ENCODE results near the gene SMYD3.

The SMYD3 gene

GRCh38 chr1:246275036-246275435 is 232.0 kb downstream of the SMYD3 start:
- peaks cover 0 to 6% (median 5%) of the 10 kb centered on the region in 4 experiments for H3K4me1 ChIP-seq (ENCODE audit: control extremely low read depth in 1 of 4, control insufficient read depth in 4 of 4, insufficient read depth in 4 of 4, low read length in 3 of 4)
- DNase-seq, result no peak
- whole genome bisulfite sequencing (ENCODE audit: insufficient coverage), result no CpG with 5 or more reads among the region's 3 CpGs
- H3K36me3 ChIP-seq (ENCODE audit: control insufficient read depth in 4 of 4, insufficient read depth in 4 of 4, low read length in 3 of 4), result peaks cover 0 to 2% (median 0%) of the 10 kb centered on the region in 4 experiments
- H3K9me3 ChIP-seq (ENCODE audit: control extremely low read depth in 1 of 5, control insufficient read depth in 4 of 5, insufficient read depth in 2 of 5, low read depth in 1 of 5, low read length in 4 of 5), result no peaks in the 10 kb centered on the region
- ChIA-PET POLR2A (no interaction called here), CTCF (no interaction called here)
- no peak overlapping the region for H3K27ac ChIP-seq (ENCODE audit: insufficient read depth in 1 of 2, low read depth in 1 of 2, low read length in 2 of 2, poor library complexity in 1 of 2, severe bottlenecking in 2 of 2)
- H3K27me3 ChIP-seq (replicated peaks in 2 of 5; ENCODE audit: control insufficient read depth in 4 of 5, insufficient read depth in 5 of 5, low read length in 4 of 5), result no peaks in the 10 kb centered on the region
- no peak overlapping the region for H3K4me3 ChIP-seq (ENCODE audit: control insufficient read depth in 1 of 7, extremely low read depth in 1 of 7, insufficient read depth in 4 of 7, low read depth in 2 of 7, low read length in 6 of 7)

DNA sequence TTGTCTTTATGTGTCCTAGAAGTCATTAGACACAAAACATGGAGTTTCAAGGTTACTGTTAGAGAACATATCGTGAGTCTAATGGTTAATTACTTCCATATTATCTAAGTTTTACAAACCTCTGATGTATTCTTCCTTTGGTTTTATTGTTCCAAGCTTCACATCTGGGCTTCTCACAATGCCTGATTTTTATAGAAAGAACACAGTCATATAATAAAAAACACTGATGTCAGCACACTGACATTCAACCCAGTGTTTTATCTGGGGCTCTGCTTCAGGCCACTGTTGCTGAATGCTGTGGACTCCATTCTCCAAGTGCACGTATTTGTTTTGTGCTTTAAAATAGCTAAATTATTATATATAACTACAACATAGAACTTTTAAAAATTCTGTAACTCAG is 232.9 kb downstream of the SMYD3 start:
- no peak overlapping the region for H3K27ac ChIP-seq (ENCODE audit: insufficient read depth in 1 of 2, low read depth in 1 of 2, low read length in 2 of 2, poor library complexity in 1 of 2, severe bottlenecking in 2 of 2)
- H3K36me3 ChIP-seq (ENCODE audit: control insufficient read depth in 4 of 4, insufficient read depth in 4 of 4, low read length in 3 of 4), result peaks cover 0 to 2% (median 0%) of the 10 kb centered on the region in 4 experiments
- POLR2A ChIA-PET, result no interaction called here
- no peaks in the 10 kb centered on the region for H3K4me1 ChIP-seq (ENCODE audit: control extremely low read depth in 1 of 4, control insufficient read depth in 4 of 4, insufficient read depth in 4 of 4, low read length in 3 of 4)
- 100% methylated on average over 1 of the region's 2 CpGs for WGBS (ENCODE audit: insufficient coverage)
- no peak overlapping the region for H3K4me3 ChIP-seq (ENCODE audit: control insufficient read depth in 1 of 7, extremely low read depth in 1 of 7, insufficient read depth in 4 of 7, low read depth in 2 of 7, low read length in 6 of 7)
- no peaks in the 10 kb centered on the region for H3K9me3 ChIP-seq (ENCODE audit: control extremely low read depth in 1 of 5, control insufficient read depth in 4 of 5, insufficient read depth in 2 of 5, low read depth in 1 of 5, low read length in 4 of 5)
- no peaks in the 10 kb centered on the region for H3K27me3 ChIP-seq (replicated peaks in 2 of 5; ENCODE audit: control insufficient read depth in 4 of 5, insufficient read depth in 5 of 5, low read length in 4 of 5)
- CTCF ChIA-PET, result no interaction called here
- no peak for DNase-seq

- DNase-seq, result no peak
- 100% methylated on average over 1 of the region's 4 CpGs for WGBS (ENCODE audit: insufficient coverage)
- POLR2A ChIA-PET, result no interaction called here
These were observed 235.6 kb downstream of the SMYD3 start for GRCh38 chr1:246271516-246271915.

DNA sequence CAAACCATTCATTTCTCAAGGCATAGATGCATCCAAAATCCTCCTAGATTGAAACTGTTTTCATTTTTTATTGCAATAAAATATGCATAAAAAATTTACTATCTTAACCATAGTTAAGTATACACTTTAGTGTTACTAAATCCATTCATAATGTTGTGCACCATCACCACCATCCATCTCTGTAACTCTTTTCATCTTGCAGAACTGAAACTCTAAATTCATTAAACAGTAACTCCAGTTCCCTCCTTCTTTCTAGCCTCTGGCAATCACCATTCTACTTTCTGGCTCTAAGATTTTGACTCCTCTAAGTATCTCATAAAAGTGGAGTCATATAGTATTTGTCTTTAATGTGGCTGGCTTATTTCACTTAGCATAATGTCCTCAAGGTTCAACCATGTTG is 236.8 kb downstream of the SMYD3 start:
- ChIA-PET CTCF (no interaction called here), POLR2A (no interaction called here)
- no peaks in the 10 kb centered on the region for H3K9me3 ChIP-seq (ENCODE audit: control extremely low read depth in 1 of 5, control insufficient read depth in 4 of 5, insufficient read depth in 2 of 5, low read depth in 1 of 5, low read length in 4 of 5)
- H3K36me3 ChIP-seq (ENCODE audit: control insufficient read depth in 4 of 4, insufficient read depth in 4 of 4, low read length in 3 of 4), result peaks cover 0 to 2% (median 0%) of the 10 kb centered on the region in 4 experiments
- H3K27ac ChIP-seq (ENCODE audit: insufficient read depth in 1 of 2, low read depth in 1 of 2, low read length in 2 of 2, poor library complexity in 1 of 2, severe bottlenecking in 2 of 2), result no peak overlapping the region
- no peak overlapping the region for H3K4me3 ChIP-seq (ENCODE audit: control insufficient read depth in 1 of 7, extremely low read depth in 1 of 7, insufficient read depth in 4 of 7, low read depth in 2 of 7, low read length in 6 of 7)
- no peaks in the 10 kb centered on the region for H3K4me1 ChIP-seq (ENCODE audit: control extremely low read depth in 1 of 4, control insufficient read depth in 4 of 4, insufficient read depth in 4 of 4, low read length in 3 of 4)
- no peak for DNase-seq
- no peaks in the 10 kb centered on the region for H3K27me3 ChIP-seq (replicated peaks in 2 of 5; ENCODE audit: control insufficient read depth in 4 of 5, insufficient read depth in 5 of 5, low read length in 4 of 5)

More at GRCh38 chr1:246271516-246271915, 235.6 kb downstream of the SMYD3 start:
- no peaks in the 10 kb centered on the region for H3K4me1 ChIP-seq (ENCODE audit: control extremely low read depth in 1 of 4, control insufficient read depth in 4 of 4, insufficient read depth in 4 of 4, low read length in 3 of 4)
- H3K27ac ChIP-seq (ENCODE audit: insufficient read depth in 1 of 2, low read depth in 1 of 2, low read length in 2 of 2, poor library complexity in 1 of 2, severe bottlenecking in 2 of 2), result no peak overlapping the region
- H3K9me3 ChIP-seq (ENCODE audit: control extremely low read depth in 1 of 5, control insufficient read depth in 4 of 5, insufficient read depth in 2 of 5, low read depth in 1 of 5, low read length in 4 of 5), result no peaks in the 10 kb centered on the region
- no peaks in the 10 kb centered on the region for H3K27me3 ChIP-seq (replicated peaks in 2 of 5; ENCODE audit: control insufficient read depth in 4 of 5, insufficient read depth in 5 of 5, low read length in 4 of 5)
- CTCF ChIA-PET, result no interaction called here
- no peak overlapping the region for H3K4me3 ChIP-seq (ENCODE audit: control insufficient read depth in 1 of 7, extremely low read depth in 1 of 7, insufficient read depth in 4 of 7, low read depth in 2 of 7, low read length in 6 of 7)
- peaks cover 0 to 2% (median 0%) of the 10 kb centered on the region in 4 experiments for H3K36me3 ChIP-seq (ENCODE audit: control insufficient read depth in 4 of 4, insufficient read depth in 4 of 4, low read length in 3 of 4)

DNA sequence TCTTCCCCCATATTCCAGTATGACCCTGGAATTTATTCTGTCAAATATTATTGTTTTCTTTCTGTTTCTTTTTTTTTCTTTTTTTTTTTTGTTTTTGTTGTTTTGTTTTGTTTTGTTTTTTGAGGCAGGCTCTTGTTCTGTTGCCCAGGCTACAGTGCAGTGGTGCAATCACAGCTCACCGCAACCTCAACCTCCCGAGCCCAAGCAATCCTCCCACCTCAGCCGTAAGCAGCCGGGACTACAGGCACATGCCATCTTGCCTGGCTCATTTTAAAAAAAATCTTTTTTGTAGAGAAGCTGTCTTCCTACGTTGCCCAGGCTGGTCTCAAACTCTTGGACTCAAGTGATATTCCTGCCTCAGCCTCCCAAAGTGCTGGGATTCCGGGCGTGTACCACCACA is 237.6 kb downstream of the SMYD3 start:
- WGBS (ENCODE audit: insufficient coverage), result 93% methylated on average over 7 of the region's 7 CpGs
- Histone ChIP-seq H3K36me3 (ENCODE audit: control insufficient read depth in 4 of 4, insufficient read depth in 4 of 4, low read length in 3 of 4) (peaks cover 0 to 2% (median 0%) of the 10 kb centered on the region in 4 experiments), H3K27ac (ENCODE audit: insufficient read depth in 1 of 2, low read depth in 1 of 2, low read length in 2 of 2, poor library complexity in 1 of 2, severe bottlenecking in 2 of 2) (no peak overlapping the region), H3K27me3 (replicated peaks in 2 of 5; ENCODE audit: control insufficient read depth in 4 of 5, insufficient read depth in 5 of 5, low read length in 4 of 5) (no peaks in the 10 kb centered on the region), H3K4me1 (ENCODE audit: control extremely low read depth in 1 of 4, control insufficient read depth in 4 of 4, insufficient read depth in 4 of 4, low read length in 3 of 4) (no peaks in the 10 kb centered on the region), H3K9me3 (ENCODE audit: control extremely low read depth in 1 of 5, control insufficient read depth in 4 of 5, insufficient read depth in 2 of 5, low read depth in 1 of 5, low read length in 4 of 5) (no peaks in the 10 kb centered on the region), H3K4me3 (ENCODE audit: control insufficient read depth in 1 of 7, extremely low read depth in 1 of 7, insufficient read depth in 4 of 7, low read depth in 2 of 7, low read length in 6 of 7) (no peak overlapping the region)
- DNase-seq, result no peak
- ChIA-PET CTCF (no interaction called here), POLR2A (no interaction called here)

DNA sequence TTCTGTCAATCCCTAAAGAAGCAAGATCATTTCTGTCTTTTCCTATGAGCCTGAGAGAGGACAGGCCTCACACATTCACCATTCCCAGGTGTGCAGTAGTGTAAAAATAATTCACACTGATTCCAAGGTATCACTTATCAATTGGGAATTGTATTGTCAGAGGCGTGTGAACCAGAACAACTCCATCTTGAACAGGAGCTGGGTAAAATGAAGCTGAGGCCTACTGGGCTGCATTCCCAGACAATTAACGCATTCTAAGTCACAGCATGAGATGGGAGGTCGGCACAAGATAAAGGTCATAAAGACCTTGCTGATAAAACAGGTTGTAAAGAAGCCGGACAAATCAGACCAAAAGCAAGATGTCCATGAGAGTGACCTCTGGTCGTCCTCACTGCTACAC is 239.2 kb downstream of the SMYD3 start:
- Histone ChIP-seq H3K4me3 (ENCODE audit: control insufficient read depth in 1 of 7, extremely low read depth in 1 of 7, insufficient read depth in 4 of 7, low read depth in 2 of 7, low read length in 6 of 7) (no peak overlapping the region), H3K36me3 (ENCODE audit: control insufficient read depth in 4 of 4, insufficient read depth in 4 of 4, low read length in 3 of 4) (peaks cover 0 to 2% (median 0%) of the 10 kb centered on the region in 4 experiments), H3K4me1 (ENCODE audit: control extremely low read depth in 1 of 4, control insufficient read depth in 4 of 4, insufficient read depth in 4 of 4, low read length in 3 of 4) (no peaks in the 10 kb centered on the region), H3K9me3 (ENCODE audit: control extremely low read depth in 1 of 5, control insufficient read depth in 4 of 5, insufficient read depth in 2 of 5, low read depth in 1 of 5, low read length in 4 of 5) (no peaks in the 10 kb centered on the region), H3K27ac (ENCODE audit: insufficient read depth in 1 of 2, low read depth in 1 of 2, low read length in 2 of 2, poor library complexity in 1 of 2, severe bottlenecking in 2 of 2) (no peak overlapping the region), H3K27me3 (replicated peaks in 2 of 5; ENCODE audit: control insufficient read depth in 4 of 5, insufficient read depth in 5 of 5, low read length in 4 of 5) (no peaks in the 10 kb centered on the region)
- no peak for DNase-seq
- CTCF ChIA-PET, result interaction anchor here (1.0 kb wide), 1 partner anchor 18 kb away, joined by 3 read pairs; no protein-coding TSS in a partner anchor
- 98% methylated on average over 4 of the region's 5 CpGs for WGBS (ENCODE audit: insufficient coverage)
- POLR2A ChIA-PET, result no interaction called here

DNA sequence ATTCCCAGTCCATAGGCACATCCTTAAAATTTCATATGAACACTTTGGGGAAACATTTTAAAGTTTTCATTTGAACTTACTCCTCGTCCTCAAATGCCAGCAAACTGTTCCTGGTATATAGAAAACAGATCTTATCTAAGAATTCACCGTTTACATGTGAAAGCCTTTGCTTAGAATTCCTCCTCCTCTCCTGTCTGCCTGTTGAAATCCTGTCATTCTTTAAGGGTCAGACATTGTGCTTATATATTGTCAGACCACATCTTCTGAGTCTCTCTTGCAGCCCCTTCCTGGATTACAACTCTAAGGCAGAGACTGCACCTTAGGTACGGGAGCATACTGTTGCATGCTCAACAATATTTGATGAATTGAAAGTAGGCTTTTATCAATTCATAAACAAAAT is 239.7 kb downstream of the SMYD3 start:
- no peak for DNase-seq
- no peaks in the 10 kb centered on the region for H3K9me3 ChIP-seq (ENCODE audit: control extremely low read depth in 1 of 5, control insufficient read depth in 4 of 5, insufficient read depth in 2 of 5, low read depth in 1 of 5, low read length in 4 of 5)

More for the DNA sequence above, 239.7 kb downstream of the SMYD3 start:
- no peak overlapping the region for H3K4me3 ChIP-seq (ENCODE audit: control insufficient read depth in 1 of 7, extremely low read depth in 1 of 7, insufficient read depth in 4 of 7, low read depth in 2 of 7, low read length in 6 of 7)
- H3K27me3 ChIP-seq (replicated peaks in 2 of 5; ENCODE audit: control insufficient read depth in 4 of 5, insufficient read depth in 5 of 5, low read length in 4 of 5), result no peaks in the 10 kb centered on the region
- POLR2A ChIA-PET, result no interaction called here
- 89% methylated on average over 3 of the region's 3 CpGs for WGBS (ENCODE audit: insufficient coverage)
- H3K36me3 ChIP-seq (ENCODE audit: control insufficient read depth in 4 of 4, insufficient read depth in 4 of 4, low read length in 3 of 4), result peaks cover 0 to 2% (median 0%) of the 10 kb centered on the region in 4 experiments
- H3K4me1 ChIP-seq (ENCODE audit: control extremely low read depth in 1 of 4, control insufficient read depth in 4 of 4, insufficient read depth in 4 of 4, low read length in 3 of 4), result no peaks in the 10 kb centered on the region
- CTCF ChIA-PET, result interaction anchor here (1.0 kb wide), 1 partner anchor 17 kb away, joined by 3 read pairs; no protein-coding TSS in a partner anchor
- H3K27ac ChIP-seq (ENCODE audit: insufficient read depth in 1 of 2, low read depth in 1 of 2, low read length in 2 of 2, poor library complexity in 1 of 2, severe bottlenecking in 2 of 2), result no peak overlapping the region

Data from common myeloid progenitor, CD34-positive (primary cell).